ENCODE data around the gene FGD3.

FGD3 gene

GRCh38 chr9:93083592-93084470, 136.5 kb downstream of the FGD3 start:
- H3K27ac ChIP-seq (ENCODE audit: low read depth, low read length) = no peak overlapping the region
- peaks cover 3 to 4% of the 10 kb centered on the region in 2 donors for H3K4me1 ChIP-seq (ENCODE audit: control insufficient read depth in 1 of 2, insufficient read depth in 2 of 2, low read length in 2 of 2)
- no peak overlapping the region for H3K9ac ChIP-seq (ENCODE audit: low read depth in 1 of 2, low read length in 2 of 2)
- H3K4me3 ChIP-seq (ENCODE audit: low read depth in 1 of 2, low read length in 2 of 2) = no peak overlapping the region
- no peaks in the 10 kb centered on the region for H3K9me3 ChIP-seq (ENCODE audit: control insufficient read depth in 1 of 2, low read length in 2 of 2)
- H3K27me3 ChIP-seq (ENCODE audit: control insufficient read depth in 1 of 2, insufficient read depth in 2 of 2, low read length in 2 of 2) = no peaks in the 10 kb centered on the region
- H3K36me3 ChIP-seq (ENCODE audit: control insufficient read depth in 1 of 2, insufficient read depth in 2 of 2, low read length in 2 of 2) = peaks cover 0 to 20% of the 10 kb centered on the region in 2 donors

GRCh38 chr9:93084471-93084881, 137.2 kb downstream of the FGD3 start:
- Histone ChIP-seq H3K4me1 (ENCODE audit: control insufficient read depth in 1 of 2, insufficient read depth in 2 of 2, low read length in 2 of 2) (peaks cover 3 to 4% of the 10 kb centered on the region in 2 donors), H3K9ac (ENCODE audit: low read depth in 1 of 2, low read length in 2 of 2) (no peak overlapping the region), H3K9me3 (ENCODE audit: control insufficient read depth in 1 of 2, low read length in 2 of 2) (no peaks in the 10 kb centered on the region), H3K27me3 (ENCODE audit: control insufficient read depth in 1 of 2, insufficient read depth in 2 of 2, low read length in 2 of 2) (no peaks in the 10 kb centered on the region), H3K4me3 (ENCODE audit: low read depth in 1 of 2, low read length in 2 of 2) (no peak overlapping the region), H3K36me3 (ENCODE audit: control insufficient read depth in 1 of 2, insufficient read depth in 2 of 2, low read length in 2 of 2) (peaks cover 0 to 16% of the 10 kb centered on the region in 2 donors), H3K27ac (ENCODE audit: low read depth, low read length) (no peak overlapping the region)

GRCh38 chr9:93085676-93086075, 138.4 kb downstream of the FGD3 start:
- Histone ChIP-seq H3K27ac (ENCODE audit: low read depth, low read length) (no peak overlapping the region), H3K4me1 (ENCODE audit: control insufficient read depth in 1 of 2, insufficient read depth in 2 of 2, low read length in 2 of 2) (peaks cover 3 to 4% of the 10 kb centered on the region in 2 donors), H3K9ac (ENCODE audit: low read depth in 1 of 2, low read length in 2 of 2) (no peak overlapping the region), H3K9me3 (ENCODE audit: control insufficient read depth in 1 of 2, low read length in 2 of 2) (no peaks in the 10 kb centered on the region), H3K4me3 (ENCODE audit: low read depth in 1 of 2, low read length in 2 of 2) (no peak overlapping the region), H3K27me3 (ENCODE audit: control insufficient read depth in 1 of 2, insufficient read depth in 2 of 2, low read length in 2 of 2) (no peaks in the 10 kb centered on the region), H3K36me3 (ENCODE audit: control insufficient read depth in 1 of 2, insufficient read depth in 2 of 2, low read length in 2 of 2) (peaks cover 0 to 14% of the 10 kb centered on the region in 2 donors)
